SU-DHL-6 (cell line): ENCODE results near the gene PCDH12.

Experiments
- EZH2phosphoT487 ChIP-seq: fragments of 200-600 bp; sonication (generic), shearing (Covaris generic); conservative IDR thresholded peaks from 2 replicates; pipeline ENCODE4 v1.6.1; 2018; ENCODE audit warnings: mild to moderate bottlenecking, antibody characterized with exemption, low read length, moderate library complexity, mixed read lengths
- TF ChIP-seq, protein P1 (sequence below): fragments of 200-600 bp; sonication (generic); IDR thresholded peaks from one replicate; pipeline ENCODE4 v1.5.1; 2017; ENCODE audit warnings: antibody characterized with exemption, mild to moderate bottlenecking, low read length, moderate library complexity; ENCODE audit not compliant: insufficient read depth, poor library complexity, severe bottlenecking

GRCh38 chr5:141902015-141902814 lies 55.8 kb downstream of the PCDH12 start:
- TF ChIP-seq, protein P1, sequence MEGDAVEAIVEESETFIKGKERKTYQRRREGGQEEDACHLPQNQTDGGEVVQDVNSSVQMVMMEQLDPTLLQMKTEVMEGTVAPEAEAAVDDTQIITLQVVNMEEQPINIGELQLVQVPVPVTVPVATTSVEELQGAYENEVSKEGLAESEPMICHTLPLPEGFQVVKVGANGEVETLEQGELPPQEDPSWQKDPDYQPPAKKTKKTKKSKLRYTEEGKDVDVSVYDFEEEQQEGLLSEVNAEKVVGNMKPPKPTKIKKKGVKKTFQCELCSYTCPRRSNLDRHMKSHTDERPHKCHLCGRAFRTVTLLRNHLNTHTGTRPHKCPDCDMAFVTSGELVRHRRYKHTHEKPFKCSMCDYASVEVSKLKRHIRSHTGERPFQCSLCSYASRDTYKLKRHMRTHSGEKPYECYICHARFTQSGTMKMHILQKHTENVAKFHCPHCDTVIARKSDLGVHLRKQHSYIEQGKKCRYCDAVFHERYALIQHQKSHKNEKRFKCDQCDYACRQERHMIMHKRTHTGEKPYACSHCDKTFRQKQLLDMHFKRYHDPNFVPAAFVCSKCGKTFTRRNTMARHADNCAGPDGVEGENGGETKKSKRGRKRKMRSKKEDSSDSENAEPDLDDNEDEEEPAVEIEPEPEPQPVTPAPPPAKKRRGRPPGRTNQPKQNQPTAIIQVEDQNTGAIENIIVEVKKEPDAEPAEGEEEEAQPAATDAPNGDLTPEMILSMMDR, result no peak
- no peak for TF ChIP-seq EZH2phosphoT487
